Endodermal cell (in vitro differentiated cells): ENCODE measurements around the gene ASAP2. TPM values are rescaled to one million over a fixed set of nuclear protein-coding genes. Genes with fewer than 3 reads are reported as not detected.

ENCODE experiments used
- DNase-seq: peaks from one replicate; pipeline ENCODE4 v3.0.0-alpha.2; 2017
- H3K27ac ChIP-seq: 2 replicates; pipeline ENCODE4 v1.5.1; 2013; ENCODE audit warnings: mild to moderate bottlenecking, low read depth, low read length, moderate library complexity
- H3K27me3 ChIP-seq: 2 replicates; pipeline ENCODE4 v1.6.1; 2013; ENCODE audit warnings: mild to moderate bottlenecking, low read length, moderate library complexity; ENCODE audit not compliant: insufficient read depth, control insufficient read depth, poor library complexity, severe bottlenecking
- H3K36me3 ChIP-seq: 2 replicates; pipeline ENCODE4 v1.7.0; 2013; ENCODE audit warnings: mild to moderate bottlenecking, low read length, moderate library complexity; ENCODE audit not compliant: control insufficient read depth, insufficient read depth
- H3K4me1 ChIP-seq: one replicate; pipeline ENCODE4 v1.7.0; 2013; ENCODE audit warnings: low read length; ENCODE audit not compliant: control insufficient read depth, insufficient read depth
- H3K4me3 ChIP-seq: 2 replicates; pipeline ENCODE4 v1.5.1; 2013; ENCODE audit warnings: mild to moderate bottlenecking, low read length, moderate library complexity
- H3K9ac ChIP-seq: 2 replicates; pipeline ENCODE4 v1.6.1; 2013; ENCODE audit warnings: mild to moderate bottlenecking, low read length, moderate library complexity; ENCODE audit not compliant: poor library complexity, severe bottlenecking; ENCODE audit errors: extremely low read depth
- H3K9me3 ChIP-seq: 2 replicates; pipeline ENCODE4 v1.6.1; 2013; ENCODE audit warnings: mild to moderate bottlenecking, low read length, moderate library complexity; ENCODE audit not compliant: control insufficient read depth
- H3K27ac Mint-ChIP-seq: 2 replicates; pipeline ENCODE4 v1.8.0; 2020; ENCODE audit warnings: mixed read lengths
- H3K27me3 Mint-ChIP-seq: 2 replicates; pipeline ENCODE4 v1.8.0; 2021; ENCODE audit warnings: mild to moderate bottlenecking, mixed read lengths; ENCODE audit not compliant: insufficient read depth
- H3K36me3 Mint-ChIP-seq: 2 replicates; pipeline ENCODE4 v1.8.0; 2020; ENCODE audit warnings: low read depth, mixed read lengths
- H3K4me1 Mint-ChIP-seq: 2 replicates; pipeline ENCODE4 v1.8.0; 2020; ENCODE audit warnings: mixed read lengths
- H3K4me3 Mint-ChIP-seq: 2 replicates; pipeline ENCODE4 v1.8.0; 2020; ENCODE audit warnings: mild to moderate bottlenecking, moderate library complexity, mixed read lengths
- H3K9me3 Mint-ChIP-seq: 2 replicates; pipeline ENCODE4 v1.8.0; 2020; ENCODE audit warnings: mild to moderate bottlenecking, mixed read lengths
- CTCF ChIP-seq: fragments of 200-600 bp; sonication (generic); conservative IDR thresholded peaks from 2 replicates; pipeline ENCODE4 v1.5.0; 2021; ENCODE audit warnings: antibody characterized with exemption, mild to moderate bottlenecking
- WGBS, 2 experiments: methylation state at CpG; one replicate each; pipeline versions ENCODE4 v1.1.5 to v1.1.7; 2013; ENCODE audit warnings: missing lambda C conversion rate in 2 of 2, mixed read lengths in 1 of 2; ENCODE audit not compliant: insufficient coverage in 1 of 2, insufficient read length in 1 of 2; 5-methylcytosine and 5-hydroxymethylcytosine counted together
- total RNA-seq, 2 donors: library from RNA; stranded (reverse); fragmentation: NEBNext Ultra II Directional in 1 of 2; extraction: Animal tissue kit (Norgen Biotek cat#: 25700) in 1 of 2; gene quantifications; 2 replicates in 1 of 2; 3 replicates in 1 of 2; pipeline ENCODE4 v1.2.1, GENCODE V29; 2021

ASAP2 gene
- total RNA-seq, 2 donors from 2014 or later: 11.8 to 20.4 TPM

- Histone ChIP-seq H3K9me3 (no peaks in the 10 kb centered on the region), H3K4me3 (no peak overlapping the region), H3K9ac (no peak overlapping the region), H3K27me3 (no peaks in the 10 kb centered on the region), H3K27ac (no peak overlapping the region), H3K36me3 (no peaks in the 10 kb centered on the region), H3K4me1 (no peaks in the 10 kb centered on the region)
- DNase-seq: no peak
- Mint-ChIP-seq H3K9me3 (no peaks in the 10 kb centered on the region), H3K36me3 (no peaks in the 10 kb centered on the region), H3K27me3 (peaks cover 23% of the 10 kb centered on the region), H3K4me1 (peaks cover 15% of the 10 kb centered on the region), H3K4me3 (no peak overlapping the region), H3K27ac (no peak overlapping the region)
- no peak for TF ChIP-seq CTCF
- 90 to 93% methylated on average over 13 to 14 of the region's 14 CpGs for WGBS, 2 experiments
These were observed 24.9 kb downstream of the ASAP2 start for GRCh38 chr2:9231291-9232165.

DNA sequence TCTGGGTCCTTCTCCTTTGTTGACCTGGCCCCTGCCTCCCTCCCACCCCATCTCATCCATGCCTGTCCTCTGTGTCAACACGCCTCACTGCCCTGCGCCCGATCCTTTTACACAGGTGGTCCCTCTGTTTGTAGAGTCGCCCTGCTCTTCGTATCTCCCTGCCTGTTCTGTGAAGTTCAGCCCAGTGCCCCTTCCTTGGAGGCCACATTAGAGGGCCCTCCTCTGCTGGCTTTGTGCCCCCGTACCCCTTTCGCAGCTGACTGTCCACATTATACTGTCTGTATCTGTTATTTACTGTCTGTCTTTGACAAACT lies 25.5 kb downstream of the ASAP2 start:
- no peak for TF ChIP-seq CTCF
- Mint-ChIP-seq H3K4me3 (no peak overlapping the region), H3K27ac (no peak overlapping the region), H3K9me3 (no peaks in the 10 kb centered on the region), H3K36me3 (no peaks in the 10 kb centered on the region), H3K4me1 (peaks cover 14% of the 10 kb centered on the region), H3K27me3 (peaks cover 20% of the 10 kb centered on the region)
- H3K36me3 ChIP-seq: no peaks in the 10 kb centered on the region
- no peak for DNase-seq
- no peaks in the 10 kb centered on the region for H3K27me3 ChIP-seq
- 92 to 95% methylated on average over 4 to 7 of the region's 7 CpGs for WGBS, 2 experiments
- H3K4me1 ChIP-seq: no peaks in the 10 kb centered on the region
- no peak overlapping the region for H3K27ac ChIP-seq
- no peak overlapping the region for H3K9ac ChIP-seq
- no peak overlapping the region for H3K4me3 ChIP-seq
- H3K9me3 ChIP-seq: no peaks in the 10 kb centered on the region

- Mint-ChIP-seq H3K27ac (no peak overlapping the region), H3K9me3 (no peaks in the 10 kb centered on the region), H3K36me3 (no peaks in the 10 kb centered on the region), H3K4me1 (peaks cover 11% of the 10 kb centered on the region), H3K4me3 (no peak overlapping the region), H3K27me3 (peaks cover 20% of the 10 kb centered on the region)
- TF ChIP-seq CTCF: no peak
- H3K9me3 ChIP-seq: no peaks in the 10 kb centered on the region
- no peaks in the 10 kb centered on the region for H3K36me3 ChIP-seq
- H3K9ac ChIP-seq: no peak overlapping the region
- no peak overlapping the region for H3K4me3 ChIP-seq
- peak; percentile 18 for DNase-seq
- no peaks in the 10 kb centered on the region for H3K4me1 ChIP-seq
- no peak overlapping the region for H3K27ac ChIP-seq
- WGBS, 2 experiments: 93 to 99% methylated on average over 6 to 7 of the region's 7 CpGs
- no peaks in the 10 kb centered on the region for H3K27me3 ChIP-seq
These were observed 26.3 kb downstream of the ASAP2 start for GRCh38 chr2:9232886-9233285.
